Large intestine (tissue), 3 donors: ENCODE data around the gene NIN. TPM values are rescaled to one million over a fixed set of nuclear protein-coding genes. Genes with fewer than 3 reads are reported as not detected.

ENCODE experiments used
- DNase-seq, 2 donors: peaks; one replicate each; pipeline versions ENCODE4 v3.0.0 to v3.0.0-alpha.2; 2013
- H3K27ac ChIP-seq: one replicate; pipeline ENCODE4 v1.5.1; 2013; ENCODE audit warnings: low read length
- H3K27me3 ChIP-seq: 2 replicates; pipeline ENCODE4 v1.6.1; 2013; ENCODE audit warnings: low read length; ENCODE audit not compliant: control insufficient read depth, insufficient read depth
- H3K36me3 ChIP-seq: 2 replicates; pipeline ENCODE4 v1.6.1; 2013; ENCODE audit warnings: low read length; ENCODE audit not compliant: control insufficient read depth, insufficient read depth
- H3K4me1 ChIP-seq: one replicate; pipeline ENCODE4 v1.6.1; 2013; ENCODE audit warnings: low read length; ENCODE audit not compliant: control insufficient read depth, insufficient read depth
- H3K4me3 ChIP-seq: one replicate; pipeline ENCODE4 v1.5.1; 2013; ENCODE audit warnings: low read length
- H3K9me3 ChIP-seq: one replicate; pipeline ENCODE4 v1.6.1; 2013; ENCODE audit warnings: mild to moderate bottlenecking, low read depth, low read length, moderate library complexity; ENCODE audit not compliant: control insufficient read depth
- WGBS: methylation state at CpG from one replicate; pipeline ENCODE4 v1.1.5; 2013; ENCODE audit warnings: low lambda C conversion rate; ENCODE audit not compliant: insufficient coverage; 5-methylcytosine and 5-hydroxymethylcytosine counted together
- polyA plus RNA-seq: library from polyadenylated mRNA; unstranded; fragments of 120-200 nt; gene quantifications from one replicate; pipeline ENCODE4 v1.2.1, GENCODE V29; 2013

Gene NIN
- polyA plus RNA-seq, 1 donor, result 8.2 TPM

- Histone ChIP-seq H3K36me3 (no peaks in the 10 kb centered on the region), H3K4me3 (no peak overlapping the region), H3K9me3 (no peaks in the 10 kb centered on the region), H3K27me3 (no peaks in the 10 kb centered on the region), H3K27ac (no peak overlapping the region), H3K4me1 (no peaks in the 10 kb centered on the region)
- 56% methylated on average over 3 of the region's 5 CpGs for WGBS
- DNase-seq, result no peak
Measured at GRCh38 chr14:50677527-50678063, 153.4 kb downstream of the NIN start.

GRCh38 chr14:50676814-50677516, 154.0 kb downstream of the NIN start:
- H3K4me3 ChIP-seq, result no peak overlapping the region
- no peaks in the 10 kb centered on the region for H3K4me1 ChIP-seq
- no peaks in the 10 kb centered on the region for H3K36me3 ChIP-seq
- no peaks in the 10 kb centered on the region for H3K9me3 ChIP-seq
- no peak for DNase-seq
- 100% methylated on average over 1 of the region's 7 CpGs for WGBS
- H3K27ac ChIP-seq, result no peak overlapping the region
- no peaks in the 10 kb centered on the region for H3K27me3 ChIP-seq

GRCh38 chr14:50675597-50675996, 155.4 kb downstream of the NIN start:
- no CpG with 5 or more reads among the region's 2 CpGs for WGBS
- Histone ChIP-seq H3K27ac (no peak overlapping the region), H3K27me3 (no peaks in the 10 kb centered on the region), H3K4me1 (no peaks in the 10 kb centered on the region), H3K9me3 (no peaks in the 10 kb centered on the region), H3K36me3 (no peaks in the 10 kb centered on the region), H3K4me3 (no peak overlapping the region)
- no peak for DNase-seq

GRCh38 chr14:50670866-50671256, 160.1 kb downstream of the NIN start:
- Histone ChIP-seq H3K9me3 (no peaks in the 10 kb centered on the region), H3K36me3 (no peaks in the 10 kb centered on the region), H3K27ac (no peak overlapping the region), H3K4me1 (no peaks in the 10 kb centered on the region), H3K4me3 (no peak overlapping the region), H3K27me3 (no peaks in the 10 kb centered on the region)
- no peak for DNase-seq
- 97% methylated on average over 5 of the region's 6 CpGs for WGBS

GRCh38 chr14:50670196-50670865, 160.6 kb downstream of the NIN start:
- Histone ChIP-seq H3K27me3 (no peaks in the 10 kb centered on the region), H3K4me3 (no peak overlapping the region), H3K9me3 (no peaks in the 10 kb centered on the region), H3K36me3 (no peaks in the 10 kb centered on the region), H3K4me1 (no peaks in the 10 kb centered on the region), H3K27ac (no peak overlapping the region)
- 88% methylated on average over 3 of the region's 10 CpGs for WGBS
- DNase-seq, result no peak

Other genes starting within 250 kb of the NIN start
- gene SAV1, start 162.9 kb downstream of the NIN start, polyA plus RNA-seq, result 18.8 TPM
- 0.52 TPM for gene ABHD12B, start 40.9 kb upstream of the NIN start, polyA plus RNA-seq
- gene PYGL, start 113.3 kb upstream of the NIN start, polyA plus RNA-seq, result 8.0 TPM